Coronary artery (tissue), 2 donors: Measurements from ENCODE around the gene KCNQ1.

Source experiments
- DNase-seq: peaks from one replicate; pipeline ENCODE4 v3.0.0-alpha.2; 2017; ENCODE audit warnings: low spot score
- H3K27ac ChIP-seq, 2 donors: fragments of 200-600 bp; sonication (generic); one replicate each; pipeline ENCODE4 v1.5.1; 2016 to 2019
- H3K4me3 ChIP-seq: fragments of 200-600 bp; sonication (generic); 2 replicates; pipeline ENCODE4 v1.5.1; 2016; ENCODE audit warnings: mild to moderate bottlenecking, moderate library complexity
- TF ChIP-seq, protein P1 (sequence below): fragments of 200-600 bp; sonication (generic); IDR thresholded peaks from one replicate; pipeline ENCODE4 v1.5.1; 2019; ENCODE audit warnings: antibody characterized with exemption

Gene KCNQ1

DNA sequence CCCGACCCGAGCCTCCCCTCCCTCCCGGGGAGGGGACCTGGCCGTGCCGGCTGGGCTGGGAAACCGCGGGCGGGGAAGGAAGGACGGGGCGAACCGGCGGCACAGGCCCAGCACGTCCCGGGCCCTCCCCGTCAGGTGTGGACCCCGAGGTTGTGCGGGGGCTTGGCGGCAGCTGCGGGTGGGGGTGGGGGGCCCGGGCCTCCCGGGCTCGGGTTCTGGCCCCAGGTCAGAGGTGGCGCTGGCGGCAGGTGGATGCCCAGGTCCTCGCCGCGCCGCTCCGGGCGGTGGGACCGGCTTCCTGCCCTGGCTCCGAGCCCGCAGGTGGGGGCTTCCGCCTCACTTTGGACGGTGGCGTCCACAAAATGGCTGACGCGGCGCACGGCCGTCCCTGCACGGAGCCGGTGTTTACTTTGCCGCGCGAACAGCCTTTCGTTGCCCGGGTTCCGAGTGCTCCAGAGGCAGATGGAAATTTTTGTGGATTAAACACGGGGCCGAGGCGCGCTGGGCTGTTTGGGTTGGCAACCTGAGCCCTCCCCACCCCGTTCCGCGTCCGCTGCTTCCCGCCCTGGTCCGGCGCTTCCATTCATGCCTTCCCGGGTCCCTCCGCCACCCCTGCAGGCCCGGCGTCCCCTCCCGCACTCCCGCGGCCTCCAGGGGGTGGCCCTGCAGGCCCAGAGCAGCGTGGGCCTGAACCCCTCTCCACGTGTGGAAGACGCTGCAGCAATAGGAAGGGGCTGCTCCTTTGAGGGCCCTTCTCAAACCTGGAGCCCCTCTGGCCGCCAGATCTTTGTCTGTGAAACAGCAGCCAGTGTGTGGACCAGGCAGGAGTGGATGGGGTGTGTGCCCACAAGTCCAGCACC lies 346.9 kb downstream of the KCNQ1 start:
- Histone ChIP-seq H3K4me3 (peak overlapping the region; percentile 67), H3K27ac (peak overlapping the region; percentile 62 to 69)
- DNase-seq = peak; percentile 74
- TF ChIP-seq, protein P1, sequence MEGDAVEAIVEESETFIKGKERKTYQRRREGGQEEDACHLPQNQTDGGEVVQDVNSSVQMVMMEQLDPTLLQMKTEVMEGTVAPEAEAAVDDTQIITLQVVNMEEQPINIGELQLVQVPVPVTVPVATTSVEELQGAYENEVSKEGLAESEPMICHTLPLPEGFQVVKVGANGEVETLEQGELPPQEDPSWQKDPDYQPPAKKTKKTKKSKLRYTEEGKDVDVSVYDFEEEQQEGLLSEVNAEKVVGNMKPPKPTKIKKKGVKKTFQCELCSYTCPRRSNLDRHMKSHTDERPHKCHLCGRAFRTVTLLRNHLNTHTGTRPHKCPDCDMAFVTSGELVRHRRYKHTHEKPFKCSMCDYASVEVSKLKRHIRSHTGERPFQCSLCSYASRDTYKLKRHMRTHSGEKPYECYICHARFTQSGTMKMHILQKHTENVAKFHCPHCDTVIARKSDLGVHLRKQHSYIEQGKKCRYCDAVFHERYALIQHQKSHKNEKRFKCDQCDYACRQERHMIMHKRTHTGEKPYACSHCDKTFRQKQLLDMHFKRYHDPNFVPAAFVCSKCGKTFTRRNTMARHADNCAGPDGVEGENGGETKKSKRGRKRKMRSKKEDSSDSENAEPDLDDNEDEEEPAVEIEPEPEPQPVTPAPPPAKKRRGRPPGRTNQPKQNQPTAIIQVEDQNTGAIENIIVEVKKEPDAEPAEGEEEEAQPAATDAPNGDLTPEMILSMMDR = no peak

DNA sequence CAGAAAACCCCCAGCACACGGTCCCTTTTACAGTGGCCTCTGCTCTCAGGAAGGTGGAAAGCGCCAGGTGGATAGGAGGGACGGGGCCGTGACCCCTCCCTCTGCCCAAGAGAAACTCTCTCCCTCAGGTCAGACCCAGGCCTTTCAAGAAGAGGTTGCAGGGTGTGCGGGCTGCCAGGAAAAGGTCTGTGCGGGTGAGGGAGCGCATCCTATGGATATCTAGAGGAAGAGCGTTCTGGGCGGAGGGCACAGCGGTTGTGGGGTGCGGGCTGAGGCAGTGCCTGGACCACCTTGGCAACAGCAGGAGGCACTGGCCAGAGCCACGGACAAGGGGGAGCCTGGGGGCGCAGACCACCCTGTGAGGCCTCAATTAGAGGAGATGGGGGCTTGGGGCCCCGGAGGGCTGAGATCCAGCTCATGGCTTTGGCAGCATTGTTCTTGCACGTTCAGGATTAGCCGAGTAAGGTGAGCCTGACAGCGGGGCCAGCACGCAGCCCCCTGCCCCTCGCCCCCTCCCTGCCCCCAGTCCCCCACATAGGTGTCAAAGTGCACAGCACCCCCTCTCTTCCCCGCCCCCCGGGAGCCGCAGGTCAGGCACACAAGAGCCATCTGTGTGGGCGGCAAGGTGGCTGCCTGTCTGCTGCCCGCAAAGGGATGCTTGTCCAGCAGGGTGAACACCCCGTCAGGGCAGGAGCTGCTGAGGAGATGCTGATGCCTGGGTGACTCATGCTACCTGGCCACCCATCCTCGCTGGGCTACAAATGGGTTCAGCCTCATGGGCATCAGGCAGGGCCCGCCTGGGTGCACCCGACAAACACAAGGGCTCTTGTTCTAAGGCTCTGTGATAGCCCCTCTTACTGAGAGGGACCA lies 347.8 kb downstream of the KCNQ1 start:
- peak; percentile 64 for DNase-seq
- H3K4me3 ChIP-seq = no peak overlapping the region
- TF ChIP-seq, protein P1 = no peak
- peak overlapping the region in 1 of 2 donors; percentile 62 for H3K27ac ChIP-seq

DNA sequence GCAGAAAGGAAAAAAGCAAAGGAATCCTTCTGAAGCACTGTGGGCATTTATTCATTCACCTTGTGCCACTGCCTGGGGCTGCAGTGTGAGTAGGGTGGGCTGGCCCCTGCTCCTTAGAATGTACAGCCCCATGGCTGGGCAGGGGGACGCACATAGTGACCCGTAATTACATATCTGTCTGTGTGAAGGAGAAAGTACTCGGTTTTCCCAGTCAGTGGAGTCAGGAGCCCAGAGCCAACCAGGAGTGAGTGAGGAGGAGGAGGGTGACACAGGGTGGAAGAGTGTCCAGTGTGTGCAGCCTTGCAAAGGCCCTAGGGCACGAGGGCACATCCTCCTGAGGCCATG lies 348.9 kb downstream of the KCNQ1 start:
- DNase-seq = peak; percentile 55
- TF ChIP-seq, protein P1 = no peak
- no peak overlapping the region for H3K27ac ChIP-seq
- H3K4me3 ChIP-seq = no peak overlapping the region

DNA sequence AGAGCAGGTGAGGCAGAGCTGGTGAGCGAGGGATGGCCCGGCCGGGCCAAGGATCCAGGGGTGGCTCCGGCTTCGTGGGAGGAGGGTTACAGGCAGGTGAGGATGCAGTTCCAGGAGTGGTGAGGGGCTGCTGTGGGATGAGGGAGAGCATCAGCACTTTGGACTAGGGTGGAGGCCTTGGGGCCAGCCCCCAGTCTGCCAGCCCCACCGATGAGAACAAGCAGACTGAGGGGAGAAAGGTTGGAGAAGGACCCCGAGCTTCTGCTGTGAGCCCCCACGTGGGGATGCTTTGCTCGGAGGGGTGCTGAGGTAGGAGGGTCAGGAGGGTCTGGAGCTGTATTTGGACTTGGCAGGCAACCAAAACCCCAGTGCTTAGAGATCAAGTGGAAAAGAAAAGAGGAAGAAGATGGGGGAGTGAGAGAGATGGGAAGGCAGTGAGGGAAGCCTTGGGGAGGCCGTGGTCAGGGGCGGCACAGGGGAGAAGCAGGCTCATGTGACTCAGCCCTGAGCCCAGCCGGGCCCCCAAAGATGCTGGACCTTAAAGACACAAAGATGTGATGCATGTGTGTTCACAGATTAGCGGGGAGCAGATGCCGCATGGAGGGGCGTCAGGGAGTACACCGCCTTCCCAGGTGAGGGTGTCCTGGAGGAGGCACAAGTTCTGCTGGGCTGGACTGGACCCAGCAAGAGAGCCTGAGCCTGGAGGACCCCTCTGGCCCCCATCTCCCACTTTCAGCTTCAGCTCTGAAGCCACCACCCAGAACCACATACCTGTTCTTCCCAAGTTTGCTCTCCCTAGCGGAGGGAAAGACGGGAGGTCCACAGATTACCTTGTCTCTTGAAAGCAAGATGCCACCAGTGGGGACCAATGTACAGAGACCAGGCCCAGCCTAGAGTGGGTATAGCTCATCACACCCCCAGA lies 349.5 kb downstream of the KCNQ1 start:
- TF ChIP-seq, protein P1 = no peak
- peak; percentile 68 for DNase-seq
- Histone ChIP-seq H3K4me3 (no peak overlapping the region), H3K27ac (no peak overlapping the region)

DNA sequence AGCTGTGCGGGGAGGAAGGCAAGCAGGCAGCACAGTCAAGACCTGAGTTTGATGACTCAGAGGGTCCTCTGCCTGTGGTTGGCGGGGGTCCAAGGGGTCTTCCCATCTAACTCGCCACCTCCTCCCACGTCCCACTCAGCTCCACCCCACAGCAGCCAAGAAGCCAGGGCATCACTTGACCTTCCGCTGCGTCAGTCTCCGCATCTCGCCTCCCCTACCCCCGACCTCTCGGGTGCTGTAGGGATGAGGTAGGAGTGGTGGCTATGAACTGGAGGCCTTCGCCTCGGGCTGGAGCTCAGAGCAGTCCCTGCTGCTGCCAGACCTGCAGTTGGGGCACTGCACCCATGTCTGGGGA lies 350.1 kb downstream of the KCNQ1 start:
- Histone ChIP-seq H3K4me3 (no peak overlapping the region), H3K27ac (no peak overlapping the region)
- DNase-seq = no peak
- TF ChIP-seq, protein P1 = no peak

DNA sequence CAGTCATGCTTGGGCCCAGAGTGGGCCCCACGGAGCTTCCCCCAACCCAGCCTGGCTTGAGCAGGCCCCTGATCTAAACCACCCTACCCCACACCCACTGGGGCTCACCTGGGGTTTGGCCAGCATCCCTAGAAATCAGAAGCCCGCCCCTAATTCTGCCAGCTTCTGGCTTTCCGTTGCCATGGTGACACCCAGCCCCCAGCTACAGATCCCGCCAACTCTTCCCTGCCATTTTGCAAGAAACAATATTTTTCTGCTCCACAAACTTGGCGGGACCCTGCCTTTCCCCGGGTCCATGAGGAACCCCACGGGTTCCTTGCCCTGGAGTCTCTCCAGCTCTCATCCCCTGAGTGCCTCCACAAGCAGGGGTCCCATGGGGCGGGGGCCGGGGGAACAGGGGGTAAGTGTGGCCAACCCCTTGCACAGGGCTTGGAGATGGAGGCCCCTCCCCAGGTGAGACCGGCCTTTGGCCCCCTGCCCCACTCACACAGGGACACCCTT lies 350.7 kb downstream of the KCNQ1 start:
- peak; percentile 65 for DNase-seq
- no peak overlapping the region for H3K27ac ChIP-seq
- H3K4me3 ChIP-seq = no peak overlapping the region
- TF ChIP-seq, protein P1 = no peak
